ENCODE results near the gene RBFOX1.

- TF ChIP-seq CTCF (IDR thresholded peaks at IDR 0.05) (no peak), POLR2A (IDR thresholded peaks at IDR 0.05; ENCODE audit: low read depth) (no peak), POLR2AphosphoS5 (IDR thresholded peaks at IDR 0.05) (no peak)
Measured at GRCh38 chr16:7440886-7441400, 108.3 kb downstream of the RBFOX1 start.
